HepG2 (cell line): ENCODE data around the gene CORO7. TPM values are rescaled to one million over a fixed set of nuclear protein-coding genes. Genes with fewer than 3 reads are reported as not detected.

Experiments used
- ATAC-seq: fragments of 200-7000 bp; cut with Tn5 transposase; 3 replicates; pipeline ENCODE4 v1.9.1; 2020; ENCODE audit warnings: mild to moderate bottlenecking, moderate library complexity
- BruUV-seq: library from RNA; stranded (reverse); fragments of 400-500 nt; replicated peaks from 2 replicates; lab custom pipeline; 2021; lab: Mats Ljungman, UMichigan
- CTCF ChIA-PET: fragments of 300-600 bp; formaldehyde crosslinking; extraction: SDS; loops from one replicate; lab custom pipeline; 2021; ENCODE audit warnings: low total read pairs, inconsistent platforms, low intra/inter-chr PET ratio; lab: Yijun Ruan, JAX
- POLR2A ChIA-PET: fragments of 350-600 bp; sonication (Branson Sonifier 250); formaldehyde crosslinking; loops from one replicate; lab custom pipeline; 2020; ENCODE audit warnings: antibody characterized with exemption, inconsistent platforms; lab: Yijun Ruan, JAX
- DNase-seq: peaks from one replicate; pipeline ENCODE4 v3.0.0-alpha.2; 2015; ENCODE audit warnings: low spot score
- FAIRE-seq: peaks from 3 replicates; lab custom pipeline; 2011; peaks lifted over from hg19 to GRCh38; lab: Jason Lieb, UNC
- H2AFZ ChIP-seq: one replicate; pipeline ENCODE4 v1.6.1; 2011; ENCODE audit warnings: low read length, inconsistent platforms
- H3K27ac ChIP-seq: fragments of 300-600 bp; 3 replicates; pipeline ENCODE4 v1.8.0; 2011; ENCODE audit warnings: mixed run types, mild to moderate bottlenecking, mixed read lengths, low read length, inconsistent platforms; ENCODE audit not compliant: insufficient read depth; ENCODE audit errors: extremely low read length
- H3K27me3 ChIP-seq, 2 experiments: fragments of 200-600 bp in 1 of 2; 2 replicates in 1 of 2; 3 replicates in 1 of 2; pipeline versions ENCODE4 v1.6.0 to v1.8.0; 2011; ENCODE audit warnings: low read length in 2 of 2, mild to moderate bottlenecking in 2 of 2, moderate library complexity in 2 of 2, inconsistent platforms in 1 of 2; ENCODE audit not compliant: insufficient read depth in 2 of 2, control insufficient read depth in 1 of 2
- H3K36me3 ChIP-seq, 2 experiments: fragments of 200-600 bp in 1 of 2; replicated peaks in 1 of 2; 2 replicates in 1 of 2; 3 replicates in 1 of 2; pipeline versions ENCODE4 v1.5.1 to v1.8.0; 2011; ENCODE audit warnings: low read length in 2 of 2, inconsistent platforms in 1 of 2; ENCODE audit not compliant: insufficient read depth in 2 of 2, control insufficient read depth in 1 of 2
- H3K4me1 ChIP-seq: 2 replicates; pipeline ENCODE4 v1.5.1; 2012; ENCODE audit warnings: low read length, inconsistent platforms; ENCODE audit not compliant: insufficient read depth
- H3K4me2 ChIP-seq: 2 replicates; pipeline ENCODE4 v1.6.0; 2011; ENCODE audit warnings: low read depth, low read length, inconsistent platforms
- H3K4me3 ChIP-seq, 3 experiments: fragments of 200-600 bp in 1 of 3; sonication (generic), shearing (Covaris generic) in 1 of 3; replicated peaks in 1 of 3; 2 replicates each; pipeline ENCODE4 v1.5.1; 2011 to 2016; ENCODE audit warnings: low read length in 3 of 3, inconsistent platforms in 2 of 3, low read depth in 2 of 3, mild to moderate bottlenecking in 2 of 3, control low read depth in 1 of 3, mixed read lengths in 1 of 3; ENCODE audit not compliant: insufficient read depth in 1 of 3
- H3K79me2 ChIP-seq: one replicate; pipeline ENCODE4 v1.6.1; 2011; ENCODE audit warnings: low read length, inconsistent platforms; ENCODE audit not compliant: insufficient read depth
- H3K9ac ChIP-seq: 2 replicates; pipeline ENCODE4 v1.6.0; 2011; ENCODE audit warnings: mild to moderate bottlenecking, low read depth, low read length, inconsistent platforms; ENCODE audit not compliant: insufficient read depth
- H3K9me3 ChIP-seq: 2 replicates; pipeline ENCODE4 v1.5.1; 2012; ENCODE audit warnings: mild to moderate bottlenecking, low read length
- H4K20me1 ChIP-seq: 2 replicates; pipeline ENCODE4 v1.6.0; 2011; ENCODE audit warnings: inconsistent platforms, mild to moderate bottlenecking, low read length, moderate library complexity; ENCODE audit not compliant: insufficient read depth
- EED ChIP-seq: sonication (generic); formaldehyde crosslinking; IDR thresholded peaks from 2 replicates; pipeline ENCODE4 v1.5.0; 2020; ENCODE audit warnings: mild to moderate bottlenecking, missing genetic modification reagents
- HINFP ChIP-seq: sonication (generic); formaldehyde crosslinking; IDR thresholded peaks from 2 replicates; pipeline ENCODE4 v1.4.0; 2020; ENCODE audit warnings: low read depth, mild to moderate bottlenecking, missing genetic modification reagents
- MAX ChIP-seq: IDR thresholded peaks from 2 replicates; pipeline ENCODE4 v1.6.1; 2012; ENCODE audit warnings: inconsistent platforms
- MYNN ChIP-seq: sonication (generic); formaldehyde crosslinking; IDR thresholded peaks from 2 replicates; pipeline ENCODE4 v1.4.0; 2020; ENCODE audit warnings: mild to moderate bottlenecking, low read depth, missing genetic modification reagents
- ONECUT2 ChIP-seq: sonication (generic); formaldehyde crosslinking; IDR thresholded peaks from 2 replicates; pipeline ENCODE4 v1.4.0; 2020; ENCODE audit warnings: missing genetic modification reagents
- PLRG1 ChIP-seq: fragments of 450-650 bp; conservative IDR thresholded peaks from 2 replicates; pipeline ENCODE4 v1.6.1; 2016
- RARG ChIP-seq: sonication (generic); formaldehyde crosslinking; IDR thresholded peaks from 2 replicates; pipeline ENCODE4 v1.4.0; 2020; ENCODE audit warnings: low read depth, mild to moderate bottlenecking, missing genetic modification reagents
- ZNF20 ChIP-seq: sonication (generic); formaldehyde crosslinking; IDR thresholded peaks from 2 replicates; pipeline ENCODE4 v1.4.0; 2020; ENCODE audit warnings: mild to moderate bottlenecking, moderate library complexity, missing genetic modification reagents
- ZNF329 ChIP-seq: sonication (generic); formaldehyde crosslinking; IDR thresholded peaks from 2 replicates; pipeline ENCODE4 v1.9.0; 2021; ENCODE audit warnings: low read depth, mild to moderate bottlenecking, missing genetic modification reagents
- ZNF354B ChIP-seq: sonication (generic); formaldehyde crosslinking; IDR thresholded peaks from 2 replicates; pipeline ENCODE4 v1.8.0; 2022; ENCODE audit warnings: mild to moderate bottlenecking, missing genetic modification reagents
- ZNF674 ChIP-seq: sonication (generic); formaldehyde crosslinking; IDR thresholded peaks from 2 replicates; pipeline ENCODE4 v1.5.0; 2020; ENCODE audit warnings: low read depth, mild to moderate bottlenecking, missing genetic modification reagents
- WGBS: methylation state at CpG from one replicate; pipeline ENCODE4 v1.1.6; 2017; ENCODE audit warnings: low lambda C conversion rate; 5-methylcytosine and 5-hydroxymethylcytosine counted together
- in situ Hi-C: cut with HindIII; loops from 2 replicates; pipeline ENCODE4 v1.10.0; 2017; ENCODE audit warnings: low pct_unique_long_range_greater_than_20kb; ENCODE audit not compliant: extremely low pct_ligation_motif_present
- intact Hi-C: fragments of 100-400 bp; cut with micrococcal nuclease; formaldehyde crosslinking; loops from one replicate; pipeline ENCODE4 v1.10.0; 2022; ENCODE audit not compliant: unreplicated experiment
- polyA plus RNA-seq, 8 experiments: library from polyadenylated mRNA; depleted of rRNA in 3 of 8; stranded (reverse) in 7 of 8; unstranded in 1 of 8; fragments of >200 nt; fragmentation: Illumina TruSeq in 4 of 8; extraction: Trizol in 4 of 8; gene quantifications; 2 replicates each; pipeline versions ENCODE4 v1.2.1 to v1.2.3, GENCODE V29; 2011 to 2016; ENCODE audit warnings: low read depth in 4 of 8, missing spikeins in 1 of 8, mixed read lengths in 1 of 8; ENCODE audit not compliant: insufficient read depth in 1 of 8
- total RNA-seq, 5 experiments: library from RNA; depleted of rRNA; stranded (reverse); fragments of >200 nt; fragmentation: Illumina TruSeq; extraction: Trizol; gene quantifications; 2 replicates each; pipeline ENCODE4 v1.2.3, GENCODE V29; 2016; ENCODE audit warnings: low read depth in 1 of 5

The CORO7 gene
- total and polyA plus RNA-seq, 2 of the 13 experiments (the other 11 are each of a cell fraction or from before 2014, with no cell fraction given): 9.9 to 14.3 TPM

- TF ChIP-seq MYNN: no peak
Observed at GRCh38 chr16:4358831-4359561, 57.4 kb downstream of the CORO7 start (continued).

GRCh38 chr16:4358236-4358635, 58.2 kb downstream of the CORO7 start:
- TF ChIP-seq ONECUT2 (no peak), EED (CRISPR knock-in tag) (0 out of 2 replicates have a peak, but pooled peaks have one; percentile 22)
- H3K36me3 ChIP-seq: no peaks in the 10 kb centered on the region
- BruUV-seq: no TSS peak
- ChIA-PET CTCF (interaction anchor here (0.9 to 4.9 kb wide), 3 partner anchors 20 to 53 kb away, joined by 3 to 92 read pairs (median 10); no protein-coding TSS in a partner anchor), POLR2A (no interaction called here)
- H3K27ac ChIP-seq: no peak overlapping the region
- intact Hi-C loops: loop anchor here (2.0 kb wide), 1 partner anchor 15 kb away; no protein-coding TSS in a partner anchor
- H3K9me3 ChIP-seq: no peaks in the 10 kb centered on the region
- H3K79me2 ChIP-seq: no peaks in the 10 kb centered on the region
- FAIRE-seq (no peak), DNase-seq (no peak), ATAC-seq (no peak)
- peaks cover 24% of the 10 kb centered on the region for H3K4me1 ChIP-seq
- no peak overlapping the region for H2AFZ ChIP-seq
- no peaks in the 10 kb centered on the region; a peak in 1 of 5 replicates for H3K27me3 ChIP-seq
- no peak overlapping the region for H3K9ac ChIP-seq
- in situ Hi-C loops: no loop called here
- H3K4me2 ChIP-seq: no peak overlapping the region
- no peaks in the 10 kb centered on the region for H4K20me1 ChIP-seq
- H3K4me3 ChIP-seq: no peak overlapping the region
- whole genome bisulfite sequencing: 73% methylated on average over 2 of the region's 19 CpGs

GRCh38 chr16:4356820-4357219, 59.6 kb downstream of the CORO7 start:
- H3K4me3 ChIP-seq: no peak overlapping the region
- no TSS peak for BruUV-seq
- H3K79me2 ChIP-seq: no peaks in the 10 kb centered on the region
- no peaks in the 10 kb centered on the region for H4K20me1 ChIP-seq
- in situ Hi-C loops: no loop called here
- peaks cover 37% of the 10 kb centered on the region for H3K4me1 ChIP-seq
- no peak overlapping the region for H2AFZ ChIP-seq
- H3K4me2 ChIP-seq: no peak overlapping the region
- 100% methylated on average over 2 of the region's 7 CpGs for whole genome bisulfite sequencing
- no peaks in the 10 kb centered on the region for H3K9me3 ChIP-seq
- no peaks in the 10 kb centered on the region; a peak in 1 of 5 replicates for H3K27me3 ChIP-seq
- no peak overlapping the region for H3K9ac ChIP-seq
- no peak for TF ChIP-seq ZNF674
- no peak for TF ChIP-seq ZNF329 (CRISPR knock-in tag)
- no peak for TF ChIP-seq RARG (CRISPR knock-in tag)
- no peak for TF ChIP-seq ZNF354B (CRISPR knock-in tag)
- no peak for TF ChIP-seq MAX
- TF ChIP-seq ZNF20 (CRISPR knock-in tag): no peak
- no peak for TF ChIP-seq HINFP (CRISPR knock-in tag)
- no peak for TF ChIP-seq PLRG1
- DNase-seq (no peak), FAIRE-seq (no peak), ATAC-seq (no peak)
- no peaks in the 10 kb centered on the region for H3K36me3 ChIP-seq
- POLR2A ChIA-PET: no interaction called here
- no peak overlapping the region for H3K27ac ChIP-seq
- intact Hi-C loops: no loop called here
- CTCF ChIA-PET: no interaction called here
